Transverse colon (tissue), 4 donors: ENCODE results near the gene DALRD3. TPM values are rescaled to one million over a fixed set of nuclear protein-coding genes. Genes with fewer than 3 reads are reported as not detected.

Experiments used
- DNase-seq: peaks from one replicate; pipeline ENCODE4 v3.0.0-alpha.2; 2019
- H3K27ac ChIP-seq, 4 donors: fragments of 200-600 bp; sonication (generic); 2 replicates each; pipeline ENCODE4 v1.5.1; 2016 to 2018; ENCODE audit warnings: inconsistent platforms in 4 of 4
- H3K27me3 ChIP-seq: fragments of 200-600 bp; sonication (generic); 2 replicates; pipeline ENCODE4 v1.5.1; 2017; ENCODE audit warnings: inconsistent platforms
- H3K36me3 ChIP-seq, 4 donors: fragments of 200-600 bp; sonication (generic); 2 replicates each; pipeline ENCODE4 v1.5.1; 2017 to 2019; ENCODE audit warnings: inconsistent platforms in 4 of 4
- H3K4me1 ChIP-seq, 4 donors: fragments of 200-600 bp; sonication (generic); 2 replicates each; pipeline ENCODE4 v1.5.1; 2017 to 2020; ENCODE audit warnings: inconsistent platforms in 4 of 4
- H3K4me3 ChIP-seq, 4 donors: fragments of 200-600 bp; sonication (generic); 1 replicate in 1 of 4; 2 replicates in 3 of 4; pipeline versions ENCODE4 v1.5.1 to v1.6.1; 2017 to 2019; ENCODE audit warnings: inconsistent platforms in 4 of 4
- H3K9me3 ChIP-seq, 2 donors: fragments of 200-600 bp; sonication (generic); 2 replicates each; pipeline ENCODE4 v1.5.1; 2017 to 2019; ENCODE audit warnings: inconsistent platforms in 2 of 2
- CTCF ChIP-seq, 5 experiments: fragments of 200-600 bp in 3 of 5; fragments of 450-650 bp in 2 of 5; sonication (generic) in 3 of 5; IDR thresholded peaks; 1 replicate in 2 of 5; 2 replicates in 3 of 5; pipeline ENCODE4 v1.5.1; 2016 to 2017; ENCODE audit warnings: antibody characterized with exemption in 5 of 5, inconsistent platforms in 3 of 5, mild to moderate bottlenecking in 2 of 5, moderate library complexity in 1 of 5
- EP300 ChIP-seq: sonication (generic); formaldehyde crosslinking; IDR thresholded peaks from one replicate; pipeline ENCODE4 v1.6.1; 2017; ENCODE audit warnings: antibody characterized with exemption, low read depth
- POLR2A ChIP-seq: fragments of 450-650 bp; IDR thresholded peaks from one replicate; pipeline ENCODE4 v1.6.1; 2016; ENCODE audit warnings: antibody characterized with exemption, mild to moderate bottlenecking, moderate library complexity
- POLR2AphosphoS5 ChIP-seq, 3 donors: sonication (generic); formaldehyde crosslinking; IDR thresholded peaks; one replicate each; pipeline ENCODE4 v1.6.1; 2016; ENCODE audit warnings: antibody characterized with exemption in 3 of 3
- WGBS, 2 donors: methylation state at CpG; one replicate each; pipeline ENCODE4 v1.1.5; 2018; ENCODE audit warnings: low coverage in 1 of 2; 5-methylcytosine and 5-hydroxymethylcytosine counted together
- in situ Hi-C, 4 donors: fragments of 200-750 bp; cut with MboI; loops; one replicate each; pipeline versions ENCODE4 v1.15.0 to v1.15.1; 2017; ENCODE audit warnings: low sequenced_read_pairs in 3 of 4, low pct_ligation_motif_present in 1 of 4, low pct_unique_long_range_greater_than_20kb in 1 of 4
- intact Hi-C: fragments of 100-400 bp; cut with DNase I; formaldehyde crosslinking; loops from one replicate; pipeline ENCODE4 v1.15.1; 2023; ENCODE audit warnings: low total_unique reads
- total RNA-seq, 4 donors: library from RNA; depleted of rRNA; stranded (reverse); fragments of >200 nt; gene quantifications; one replicate each; pipeline ENCODE4 v1.1.0, GENCODE V29; 2016

DALRD3 gene
- total RNA-seq, 4 donors from 2014 or later = 30.4 to 136 (median 42.0) TPM

GRCh38 chr3:48997714-48998637, 20.4 kb downstream of the DALRD3 start:
- H3K36me3 ChIP-seq = no peaks in the 10 kb centered on the region
- intact Hi-C loops = no loop called here
- 80 to 86% methylated on average over 6 to 20 of the region's 20 CpGs for WGBS, 2 donors
- H3K4me1 ChIP-seq = no peaks in the 10 kb centered on the region
- no peak overlapping the region for H3K27ac ChIP-seq
- H3K9me3 ChIP-seq = no peaks in the 10 kb centered on the region
- in situ Hi-C loops = no loop called here
- H3K4me3 ChIP-seq = no peak overlapping the region
- no peak for TF ChIP-seq POLR2A
- TF ChIP-seq EP300 = no peak
- TF ChIP-seq POLR2AphosphoS5 (IDR thresholded peaks at IDR 0.05) = no peak
- no peak for TF ChIP-seq CTCF (IDR thresholded peaks at IDR 0.05)
- no peak for DNase-seq
- H3K27me3 ChIP-seq = no peaks in the 10 kb centered on the region

- WGBS, 2 donors = 91% methylated on average over 8 of the region's 8 CpGs; no CpG with 5 or more reads in 1 of the 2 donors
- DNase-seq = no peak
- intact Hi-C loops = no loop called here
- H3K27ac ChIP-seq = no peak overlapping the region
- TF ChIP-seq CTCF (IDR thresholded peaks at IDR 0.05) (no peak), POLR2AphosphoS5 (IDR thresholded peaks at IDR 0.05) (no peak), POLR2A (no peak), EP300 (no peak)
- H3K9me3 ChIP-seq = no peaks in the 10 kb centered on the region
- in situ Hi-C loops = no loop called here
- H3K4me1 ChIP-seq = peaks cover 0 to 2% (median under 1%) of the 10 kb centered on the region in 4 donors
- no peaks in the 10 kb centered on the region for H3K27me3 ChIP-seq
- no peak overlapping the region for H3K4me3 ChIP-seq
- H3K36me3 ChIP-seq = no peaks in the 10 kb centered on the region
These were observed 21.2 kb downstream of the DALRD3 start for GRCh38 chr3:48997102-48997635.

- Histone ChIP-seq H3K4me1 (peaks cover 3 to 7% (median 4%) of the 10 kb centered on the region in 4 donors), H3K27ac (no peak overlapping the region), H3K36me3 (no peaks in the 10 kb centered on the region), H3K9me3 (no peaks in the 10 kb centered on the region), H3K4me3 (no peak overlapping the region), H3K27me3 (no peaks in the 10 kb centered on the region)
- intact Hi-C loops = no loop called here
- WGBS, 2 donors = 98 to 100% methylated on average over 1 to 8 of the region's 8 CpGs
- TF ChIP-seq POLR2A (no peak), CTCF (IDR thresholded peaks at IDR 0.05) (no peak), EP300 (no peak), POLR2AphosphoS5 (IDR thresholded peaks at IDR 0.05) (no peak)
- DNase-seq = no peak
- in situ Hi-C loops = no loop called here
These were observed 21.7 kb downstream of the DALRD3 start for GRCh38 chr3:48996640-48997039.

- no peak for TF ChIP-seq EP300
- no peak for TF ChIP-seq POLR2AphosphoS5 (IDR thresholded peaks at IDR 0.05)
- Histone ChIP-seq H3K27ac (no peak overlapping the region), H3K4me1 (peaks cover 16 to 25% (median 22%) of the 10 kb centered on the region in 4 donors), H3K27me3 (no peaks in the 10 kb centered on the region), H3K9me3 (no peaks in the 10 kb centered on the region), H3K36me3 (no peaks in the 10 kb centered on the region), H3K4me3 (no peak overlapping the region)
- intact Hi-C loops (no loop called here), in situ Hi-C loops (no loop called here)
- DNase-seq = no peak
These were observed 24.5 kb downstream of the DALRD3 start for GRCh38 chr3:48993834-48994233.
